ENCODE data around the gene TRPM2.

DNA sequence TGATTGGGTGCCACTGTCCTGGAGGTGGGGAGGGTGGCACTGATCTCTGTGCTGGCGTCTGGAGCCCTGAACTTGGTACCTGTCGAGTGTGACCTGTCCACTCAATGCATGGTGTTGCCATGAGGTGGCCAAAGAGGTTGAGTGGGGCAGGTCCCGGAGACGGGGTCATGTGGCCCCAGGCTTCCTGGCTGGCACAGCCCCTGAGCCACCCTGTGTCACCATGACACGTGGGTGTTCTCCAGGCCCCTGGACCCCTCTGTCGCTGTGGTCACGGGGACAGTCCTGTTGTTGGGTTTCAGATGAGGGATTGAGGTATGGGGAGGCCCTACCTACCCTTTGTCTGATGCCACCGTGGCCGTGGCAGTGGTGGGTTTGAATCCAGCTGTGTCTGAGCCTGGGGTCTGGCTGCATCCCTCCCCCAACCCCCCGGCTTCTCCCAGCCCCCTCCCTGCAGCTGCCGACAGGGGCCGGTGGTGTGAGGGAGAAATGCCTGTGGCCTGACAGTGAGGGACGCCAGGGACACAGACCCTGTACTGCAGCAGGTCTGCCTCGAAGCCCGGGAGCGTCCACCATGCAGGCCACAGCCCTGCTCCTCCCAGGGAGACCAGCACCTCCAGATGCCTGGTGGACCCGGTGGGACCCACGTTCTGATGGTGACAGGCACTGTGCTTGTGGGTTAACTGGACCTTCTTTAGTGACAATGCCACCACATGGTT, 12.0 kb downstream of the TRPM2 start:
- TF ChIP-seq, protein P1, sequence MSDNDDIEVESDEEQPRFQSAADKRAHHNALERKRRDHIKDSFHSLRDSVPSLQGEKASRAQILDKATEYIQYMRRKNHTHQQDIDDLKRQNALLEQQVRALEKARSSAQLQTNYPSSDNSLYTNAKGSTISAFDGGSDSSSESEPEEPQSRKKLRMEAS (IDR thresholded peaks at IDR 0.05; ENCODE audit: low read depth, low read length): no peak
- TF ChIP-seq, protein P2, sequence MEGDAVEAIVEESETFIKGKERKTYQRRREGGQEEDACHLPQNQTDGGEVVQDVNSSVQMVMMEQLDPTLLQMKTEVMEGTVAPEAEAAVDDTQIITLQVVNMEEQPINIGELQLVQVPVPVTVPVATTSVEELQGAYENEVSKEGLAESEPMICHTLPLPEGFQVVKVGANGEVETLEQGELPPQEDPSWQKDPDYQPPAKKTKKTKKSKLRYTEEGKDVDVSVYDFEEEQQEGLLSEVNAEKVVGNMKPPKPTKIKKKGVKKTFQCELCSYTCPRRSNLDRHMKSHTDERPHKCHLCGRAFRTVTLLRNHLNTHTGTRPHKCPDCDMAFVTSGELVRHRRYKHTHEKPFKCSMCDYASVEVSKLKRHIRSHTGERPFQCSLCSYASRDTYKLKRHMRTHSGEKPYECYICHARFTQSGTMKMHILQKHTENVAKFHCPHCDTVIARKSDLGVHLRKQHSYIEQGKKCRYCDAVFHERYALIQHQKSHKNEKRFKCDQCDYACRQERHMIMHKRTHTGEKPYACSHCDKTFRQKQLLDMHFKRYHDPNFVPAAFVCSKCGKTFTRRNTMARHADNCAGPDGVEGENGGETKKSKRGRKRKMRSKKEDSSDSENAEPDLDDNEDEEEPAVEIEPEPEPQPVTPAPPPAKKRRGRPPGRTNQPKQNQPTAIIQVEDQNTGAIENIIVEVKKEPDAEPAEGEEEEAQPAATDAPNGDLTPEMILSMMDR (IDR thresholded peaks at IDR 0.05; ENCODE audit: low read depth, low read length): no peak

Measured in NB4 (cell line).